ENCODE results near the gene RPTOR. TPM values are rescaled to one million over a fixed set of nuclear protein-coding genes. Genes with fewer than 3 reads are reported as not detected.

RPTOR gene
- total RNA-seq, 1 experiment from 2014 or later, result 26.3 TPM

GRCh38 chr17:80969030-80969673 lies 424.5 kb downstream of the RPTOR start:
- DNase-seq (ENCODE audit: low spot score), result no peak

DNA sequence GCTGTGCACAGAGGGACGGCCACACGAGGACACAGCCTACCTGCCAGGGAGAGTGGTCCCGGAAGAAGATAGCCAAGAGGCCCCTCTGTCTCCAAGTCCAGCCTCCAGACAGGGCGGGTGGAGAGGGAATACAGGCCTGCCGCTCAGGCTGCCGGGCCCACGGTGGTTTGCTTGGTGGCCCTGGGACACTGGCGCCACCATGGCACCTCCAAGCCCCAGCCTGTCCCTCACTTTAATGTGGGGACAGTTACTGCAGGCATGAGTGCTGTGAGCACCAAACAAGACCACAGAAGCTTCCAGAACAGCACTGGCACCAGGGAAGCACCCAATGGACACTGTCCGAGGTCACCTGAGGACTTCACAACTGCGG lies 425.0 kb downstream of the RPTOR start:
- no peak for DNase-seq (ENCODE audit: low spot score)

GRCh38 chr17:80970044-80970761 lies 425.6 kb downstream of the RPTOR start:
- peak; percentile 31 for DNase-seq (ENCODE audit: low spot score)

- DNase-seq (ENCODE audit: low spot score), result no peak
Measured at GRCh38 chr17:80970762-80971703, 426.4 kb downstream of the RPTOR start.

DNA sequence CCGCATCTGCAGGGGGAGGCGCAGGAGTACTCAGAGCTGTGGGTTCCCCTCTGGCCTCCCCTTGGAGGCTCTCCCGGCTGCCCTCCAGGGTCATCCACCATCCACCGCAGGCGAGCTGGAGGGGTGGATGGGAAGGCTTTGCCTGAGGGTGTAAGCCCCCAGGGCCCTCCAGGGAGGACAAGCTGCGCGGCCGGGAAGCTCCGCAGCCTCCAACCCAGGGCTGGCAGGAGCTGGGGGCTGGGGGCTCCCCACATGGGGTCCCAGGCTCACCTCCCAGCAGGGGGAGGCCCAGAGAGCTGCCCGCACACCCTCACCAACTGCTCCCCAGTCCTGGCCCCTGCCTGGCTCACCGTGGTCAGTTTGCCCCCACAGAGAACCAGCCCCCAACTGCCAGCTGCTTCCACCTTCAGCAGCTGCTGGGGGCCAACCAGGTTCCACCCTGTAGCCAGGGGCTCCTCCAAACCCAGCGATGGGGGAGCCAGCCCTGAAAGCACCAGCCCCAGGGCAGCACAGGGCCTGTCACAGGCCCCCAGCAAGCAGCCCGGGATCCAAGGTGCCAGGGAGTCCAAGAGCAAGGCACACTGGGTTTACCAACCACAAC lies 427.2 kb downstream of the RPTOR start:
- no peak for DNase-seq (ENCODE audit: low spot score)

GRCh38 chr17:80976701-80977100 lies 432.1 kb downstream of the RPTOR start:
- no peak for DNase-seq (ENCODE audit: low spot score)

DNA sequence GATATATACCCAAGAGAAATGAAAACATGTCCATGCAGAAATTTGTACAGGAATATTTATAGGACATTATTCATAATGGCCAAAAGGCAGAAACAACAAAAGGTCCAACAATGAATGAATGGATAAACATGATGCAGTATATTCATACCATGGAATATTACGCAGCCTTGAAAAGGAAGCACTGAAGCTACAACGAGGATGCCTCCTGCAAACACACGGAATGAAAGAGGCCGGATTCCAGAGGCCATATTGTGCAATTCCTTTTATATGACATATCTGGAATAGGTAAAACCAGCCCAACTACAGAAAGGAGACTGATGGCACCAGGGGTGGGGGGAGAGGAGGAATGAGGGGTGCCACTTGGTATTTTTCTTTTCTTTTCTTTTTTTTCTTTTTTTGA lies 432.5 kb downstream of the RPTOR start:
- DNase-seq (ENCODE audit: low spot score), result no peak

GRCh38 chr17:80978499-80979497 lies 434.2 kb downstream of the RPTOR start:
- no peak for DNase-seq (ENCODE audit: low spot score)

DNA sequence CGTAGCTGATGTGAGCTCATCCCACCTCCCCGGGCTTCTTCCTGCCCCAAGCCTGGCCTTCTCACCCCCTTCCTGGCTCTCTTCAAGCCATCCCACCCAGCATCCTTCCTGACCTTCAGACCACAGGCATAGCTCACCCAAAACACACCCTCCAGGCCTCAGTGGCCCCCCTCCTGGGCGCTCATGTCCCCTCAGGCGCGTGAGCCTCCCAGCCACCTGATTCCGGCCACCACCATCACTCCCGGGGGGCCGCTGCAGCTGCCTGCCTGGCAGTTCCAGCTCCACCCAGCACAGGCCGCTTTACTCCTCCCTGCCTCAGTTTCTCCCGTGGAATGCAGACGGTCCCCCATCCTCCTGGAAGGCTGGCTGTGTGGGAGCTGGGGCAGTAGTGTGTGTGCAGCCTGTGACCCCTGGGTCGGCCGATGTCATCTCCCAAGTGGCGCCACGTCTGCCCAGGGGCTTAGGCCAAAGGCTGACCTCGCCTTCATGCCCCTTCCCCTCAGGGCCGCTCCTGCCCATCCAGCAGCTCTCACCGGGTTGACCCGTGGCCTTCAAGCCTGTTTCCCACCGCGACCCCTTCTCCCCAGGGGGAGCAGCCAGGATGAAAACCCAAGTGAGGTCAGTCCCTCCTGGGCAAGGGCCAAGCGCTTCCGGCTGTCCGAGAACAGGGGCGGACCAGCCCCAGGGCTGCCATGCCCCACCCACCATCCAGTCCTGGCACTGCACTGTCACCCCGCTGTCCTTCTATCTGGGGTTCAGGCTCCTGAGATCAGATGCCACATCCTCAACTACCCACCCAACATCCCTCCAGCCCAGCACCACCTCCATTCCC lies 435.1 kb downstream of the RPTOR start:
- no peak for DNase-seq (ENCODE audit: low spot score)

DNA sequence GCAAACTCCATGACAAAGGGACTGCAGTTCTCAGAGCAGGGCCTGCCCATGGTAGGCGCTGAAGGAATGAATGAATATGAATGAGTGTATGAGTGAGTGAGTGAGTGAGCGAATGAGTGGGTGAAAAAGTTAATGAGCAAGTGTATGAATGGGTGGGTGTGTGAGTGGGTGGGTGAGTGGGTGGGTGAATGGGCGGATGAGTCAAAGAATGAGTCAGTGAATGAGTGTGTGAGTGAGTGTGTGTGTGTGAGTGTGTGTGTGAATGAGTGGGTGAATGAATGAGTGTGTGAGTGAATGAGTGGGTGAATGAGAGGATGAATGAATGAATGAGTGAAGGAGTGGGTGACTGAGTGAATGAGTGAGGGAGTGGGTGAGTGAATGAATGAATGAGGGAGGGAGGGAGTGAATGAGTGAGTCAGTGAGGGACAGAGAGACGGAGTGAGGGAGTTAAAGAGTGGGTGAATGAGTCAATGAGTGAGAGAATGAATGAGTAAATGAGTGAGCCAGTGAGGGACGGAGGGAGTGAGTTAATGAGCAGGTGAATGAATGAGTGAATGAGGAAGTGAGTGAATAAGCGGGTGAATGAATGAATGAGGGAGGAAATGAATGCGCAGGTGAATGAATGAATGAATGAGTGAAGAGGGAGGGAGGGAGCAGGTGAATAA lies 435.9 kb downstream of the RPTOR start:
- no peak for DNase-seq (ENCODE audit: low spot score)

DNA sequence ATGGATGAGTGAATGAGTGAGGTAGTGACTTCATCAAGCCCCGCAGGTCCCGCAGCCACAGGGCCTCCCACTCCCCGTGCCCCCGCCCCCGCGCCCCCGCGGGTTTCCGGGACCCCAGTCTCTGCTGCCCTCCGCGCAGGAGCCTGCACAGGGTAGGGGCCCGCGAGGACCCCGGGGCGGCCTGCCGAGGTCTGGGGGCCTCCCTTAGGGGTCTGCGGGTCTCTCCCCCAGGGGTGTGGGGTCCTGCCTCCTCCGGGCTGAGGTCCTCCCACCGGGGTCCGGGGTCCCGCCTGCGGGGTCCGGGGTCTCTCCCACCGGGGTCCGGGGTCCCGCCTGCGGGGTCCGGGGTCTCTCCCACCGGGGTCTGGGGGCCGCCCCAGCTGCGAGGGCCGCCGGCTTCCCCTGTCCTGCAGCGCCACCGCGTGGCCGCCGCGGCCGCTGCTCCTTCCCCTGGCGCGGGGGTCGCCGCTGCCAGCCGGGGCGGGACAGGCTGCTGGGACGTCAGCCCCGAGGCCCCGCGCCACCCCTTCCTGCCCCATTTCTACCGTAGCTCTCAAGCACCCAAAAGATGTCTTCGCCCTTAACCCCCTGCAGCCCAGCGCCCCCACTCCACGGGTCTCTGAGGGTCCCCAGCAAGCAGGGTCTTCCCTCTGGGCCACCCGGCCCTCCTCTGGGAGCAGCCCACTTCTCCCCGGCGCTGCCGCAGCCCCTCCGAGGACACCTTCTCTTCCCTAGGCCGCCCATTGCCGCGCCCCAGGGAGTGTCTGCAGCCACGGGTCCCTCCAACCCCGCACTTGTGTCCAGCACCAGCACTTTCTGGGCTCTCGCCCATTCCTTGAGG lies 436.6 kb downstream of the RPTOR start:
- DNase-seq (ENCODE audit: low spot score), result no peak

DNA sequence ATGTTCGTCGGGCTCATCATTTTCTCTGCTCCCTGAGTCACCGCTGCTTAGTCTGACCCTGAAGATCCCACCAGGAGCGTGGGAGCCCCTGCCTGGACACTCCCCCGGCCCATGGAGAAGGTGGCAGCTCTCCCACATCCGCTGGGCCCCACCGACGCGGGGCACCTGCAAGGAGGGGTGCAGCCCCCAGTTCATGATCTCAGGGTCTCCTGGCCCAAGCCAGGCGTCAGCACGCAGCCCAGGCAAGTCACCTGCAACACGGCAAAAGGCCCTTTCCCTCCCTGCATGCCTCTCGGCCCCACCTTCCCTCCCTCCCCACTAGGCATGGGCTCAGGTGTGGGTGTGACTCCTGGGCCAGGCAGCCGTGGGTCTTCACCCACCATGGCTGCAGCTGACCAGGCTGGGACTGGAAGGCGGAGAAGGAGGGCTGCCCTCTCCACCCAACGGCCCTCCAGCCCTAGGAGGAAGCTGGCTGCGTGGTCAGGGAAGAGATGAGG lies 437.3 kb downstream of the RPTOR start:
- DNase-seq (ENCODE audit: low spot score), result no peak

DNA sequence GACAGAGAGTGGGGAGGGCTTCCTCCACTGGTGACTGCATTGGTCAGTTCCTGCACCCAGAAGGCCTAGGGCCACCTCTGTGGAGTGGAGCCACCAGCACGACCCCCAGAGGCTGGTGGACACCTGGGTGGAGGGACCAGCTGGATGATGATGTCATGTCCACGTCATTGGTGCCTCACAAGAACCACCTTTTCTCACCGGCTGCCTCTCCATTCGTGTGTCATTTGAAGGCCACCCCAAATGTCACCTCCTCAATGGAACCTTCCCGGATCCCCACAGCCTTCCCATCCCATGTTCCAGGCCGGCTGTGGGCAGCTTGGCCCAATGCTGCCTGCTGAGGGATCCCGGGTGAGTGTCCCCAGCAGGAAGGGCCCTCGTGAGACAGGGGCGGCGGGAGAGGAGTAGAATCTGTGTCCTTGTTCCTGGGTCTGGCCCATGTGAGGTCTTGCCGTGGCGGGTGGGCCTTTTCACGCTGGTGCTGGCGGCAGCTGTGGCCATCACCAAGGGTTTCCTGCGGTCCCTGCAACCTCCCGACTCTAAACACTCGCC lies 437.9 kb downstream of the RPTOR start:
- no peak for DNase-seq (ENCODE audit: low spot score)

- DNase-seq (ENCODE audit: low spot score), result no peak
Measured at GRCh38 chr17:80983545-80983944, 438.9 kb downstream of the RPTOR start.

DNA sequence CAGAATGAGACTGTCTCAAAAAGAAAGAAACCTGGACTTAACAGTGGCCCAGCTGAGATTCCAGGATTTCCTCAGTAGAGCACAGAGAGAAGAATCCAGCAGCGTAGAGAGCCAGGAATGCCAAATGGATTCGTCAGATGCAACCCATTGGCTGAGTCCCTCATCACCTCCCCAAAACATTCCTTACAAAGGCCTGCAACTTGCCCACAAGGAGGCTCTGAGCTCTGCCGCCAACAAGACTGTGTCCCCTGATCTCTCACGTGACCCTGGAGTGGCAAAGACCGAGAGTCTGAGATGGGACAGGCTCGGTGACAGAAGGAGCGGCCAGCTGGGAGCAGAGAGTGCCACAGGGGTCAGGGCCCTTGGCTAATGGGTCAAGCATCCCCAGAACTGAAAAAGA lies 440.1 kb downstream of the RPTOR start:
- DNase-seq (ENCODE audit: low spot score), result peak; percentile 37

- no peak for DNase-seq (ENCODE audit: low spot score)
Measured at GRCh38 chr17:80986046-80986445, 441.4 kb downstream of the RPTOR start.

DNA sequence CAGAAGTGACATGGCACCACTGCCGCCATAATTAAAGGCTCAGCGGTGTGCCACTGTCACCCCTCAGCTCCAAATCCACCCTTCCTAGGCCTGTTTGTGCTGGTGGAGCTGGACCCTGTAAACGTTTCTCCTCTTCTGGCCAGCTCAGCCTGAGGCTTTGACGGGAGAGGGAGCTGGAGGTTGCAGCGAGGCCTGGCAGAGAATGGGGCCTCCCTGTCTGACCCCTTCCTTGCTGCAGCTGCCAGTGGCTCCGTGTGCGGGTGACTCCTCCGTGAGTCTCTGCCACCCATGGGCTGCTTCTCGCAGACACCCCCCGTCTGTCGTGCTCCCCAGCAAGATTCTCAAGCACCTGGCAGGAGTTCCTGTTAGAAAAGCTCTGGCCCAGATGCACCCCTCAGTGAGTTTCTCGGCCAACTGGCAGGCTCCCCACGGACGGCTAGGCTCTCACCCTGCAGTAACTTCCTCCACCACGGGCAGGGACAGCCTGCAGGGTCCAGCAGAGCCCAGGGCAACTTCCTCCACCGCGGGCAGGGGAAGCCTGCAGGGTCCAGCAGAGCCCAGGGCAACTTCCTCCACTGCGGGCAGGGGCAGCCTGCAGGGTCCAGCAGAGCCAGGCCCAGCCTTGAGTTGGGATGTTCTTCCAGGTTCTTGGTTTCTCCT lies 442.3 kb downstream of the RPTOR start:
- no peak for DNase-seq (ENCODE audit: low spot score)
